Coronary artery (tissue), 2 donors: ENCODE data around the gene RITA1.

Experiments
- DNase-seq: peaks from one replicate; pipeline ENCODE4 v3.0.0-alpha.2; 2017; ENCODE audit warnings: low spot score
- H3K27ac ChIP-seq, 2 donors: fragments of 200-600 bp; sonication (generic); one replicate each; pipeline ENCODE4 v1.5.1; 2016 to 2019
- H3K4me3 ChIP-seq: fragments of 200-600 bp; sonication (generic); 2 replicates; pipeline ENCODE4 v1.5.1; 2016; ENCODE audit warnings: mild to moderate bottlenecking, moderate library complexity
- TF ChIP-seq, protein P1 (sequence below): fragments of 200-600 bp; sonication (generic); IDR thresholded peaks from one replicate; pipeline ENCODE4 v1.5.1; 2019; ENCODE audit warnings: antibody characterized with exemption

The RITA1 gene

GRCh38 chr12:113226696-113227568 lies 41.4 kb downstream of the RITA1 start:
- peak; percentile 89 for DNase-seq
- TF ChIP-seq, protein P1, sequence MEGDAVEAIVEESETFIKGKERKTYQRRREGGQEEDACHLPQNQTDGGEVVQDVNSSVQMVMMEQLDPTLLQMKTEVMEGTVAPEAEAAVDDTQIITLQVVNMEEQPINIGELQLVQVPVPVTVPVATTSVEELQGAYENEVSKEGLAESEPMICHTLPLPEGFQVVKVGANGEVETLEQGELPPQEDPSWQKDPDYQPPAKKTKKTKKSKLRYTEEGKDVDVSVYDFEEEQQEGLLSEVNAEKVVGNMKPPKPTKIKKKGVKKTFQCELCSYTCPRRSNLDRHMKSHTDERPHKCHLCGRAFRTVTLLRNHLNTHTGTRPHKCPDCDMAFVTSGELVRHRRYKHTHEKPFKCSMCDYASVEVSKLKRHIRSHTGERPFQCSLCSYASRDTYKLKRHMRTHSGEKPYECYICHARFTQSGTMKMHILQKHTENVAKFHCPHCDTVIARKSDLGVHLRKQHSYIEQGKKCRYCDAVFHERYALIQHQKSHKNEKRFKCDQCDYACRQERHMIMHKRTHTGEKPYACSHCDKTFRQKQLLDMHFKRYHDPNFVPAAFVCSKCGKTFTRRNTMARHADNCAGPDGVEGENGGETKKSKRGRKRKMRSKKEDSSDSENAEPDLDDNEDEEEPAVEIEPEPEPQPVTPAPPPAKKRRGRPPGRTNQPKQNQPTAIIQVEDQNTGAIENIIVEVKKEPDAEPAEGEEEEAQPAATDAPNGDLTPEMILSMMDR: no peak
- peak overlapping the region; percentile 91 to 92 for H3K27ac ChIP-seq
- H3K4me3 ChIP-seq: peak overlapping the region; percentile 19

DNA sequence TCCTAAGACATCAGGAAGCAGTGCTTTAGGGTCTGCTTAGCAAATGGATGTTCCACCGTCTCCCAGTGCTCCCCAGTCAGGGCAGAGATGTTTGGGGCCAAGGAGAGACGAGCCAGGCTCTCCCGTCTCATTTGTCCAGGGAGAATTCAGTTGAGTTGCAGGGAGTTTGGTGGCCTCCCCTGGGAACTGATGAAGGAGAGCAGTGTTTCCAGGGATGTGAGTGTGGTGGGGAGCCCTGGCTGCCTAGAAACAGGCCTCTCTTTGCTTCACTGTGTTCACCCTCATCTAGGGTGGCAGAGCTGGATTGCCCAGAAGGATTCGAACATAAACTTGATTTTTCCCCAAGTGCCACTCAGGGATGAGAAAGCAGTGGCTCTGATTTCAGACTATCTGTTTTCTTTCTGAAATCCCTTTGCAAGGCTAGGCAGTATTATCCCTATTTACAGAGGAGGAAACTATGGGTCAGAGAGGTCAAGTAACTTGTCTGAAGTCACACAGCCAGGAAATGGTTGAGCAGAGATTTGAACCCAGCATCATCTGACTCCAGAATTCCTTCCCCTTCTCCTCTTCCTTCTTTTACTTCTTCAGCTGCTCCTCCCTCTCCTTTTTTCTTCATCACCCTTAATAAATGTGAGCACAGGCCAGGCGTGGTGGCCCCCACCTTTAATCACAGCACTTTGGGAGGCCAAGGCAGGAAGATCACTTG lies 42.3 kb downstream of the RITA1 start:
- H3K27ac ChIP-seq: peak overlapping the region; percentile 91 to 92
- peak overlapping the region; percentile 19 for H3K4me3 ChIP-seq
- TF ChIP-seq, protein P1: no peak
- no peak for DNase-seq

GRCh38 chr12:113228394-113229028 lies 43.0 kb downstream of the RITA1 start:
- Histone ChIP-seq H3K27ac (peak overlapping the region; percentile 91 to 92), H3K4me3 (no peak overlapping the region)
- TF ChIP-seq, protein P1: no peak
- DNase-seq: no peak

GRCh38 chr12:113230315-113231234 lies 45.1 kb downstream of the RITA1 start:
- no peak overlapping the region for H3K4me3 ChIP-seq
- no peak for DNase-seq
- peak overlapping the region; percentile 79 to 89 for H3K27ac ChIP-seq
- TF ChIP-seq, protein P1: no peak

DNA sequence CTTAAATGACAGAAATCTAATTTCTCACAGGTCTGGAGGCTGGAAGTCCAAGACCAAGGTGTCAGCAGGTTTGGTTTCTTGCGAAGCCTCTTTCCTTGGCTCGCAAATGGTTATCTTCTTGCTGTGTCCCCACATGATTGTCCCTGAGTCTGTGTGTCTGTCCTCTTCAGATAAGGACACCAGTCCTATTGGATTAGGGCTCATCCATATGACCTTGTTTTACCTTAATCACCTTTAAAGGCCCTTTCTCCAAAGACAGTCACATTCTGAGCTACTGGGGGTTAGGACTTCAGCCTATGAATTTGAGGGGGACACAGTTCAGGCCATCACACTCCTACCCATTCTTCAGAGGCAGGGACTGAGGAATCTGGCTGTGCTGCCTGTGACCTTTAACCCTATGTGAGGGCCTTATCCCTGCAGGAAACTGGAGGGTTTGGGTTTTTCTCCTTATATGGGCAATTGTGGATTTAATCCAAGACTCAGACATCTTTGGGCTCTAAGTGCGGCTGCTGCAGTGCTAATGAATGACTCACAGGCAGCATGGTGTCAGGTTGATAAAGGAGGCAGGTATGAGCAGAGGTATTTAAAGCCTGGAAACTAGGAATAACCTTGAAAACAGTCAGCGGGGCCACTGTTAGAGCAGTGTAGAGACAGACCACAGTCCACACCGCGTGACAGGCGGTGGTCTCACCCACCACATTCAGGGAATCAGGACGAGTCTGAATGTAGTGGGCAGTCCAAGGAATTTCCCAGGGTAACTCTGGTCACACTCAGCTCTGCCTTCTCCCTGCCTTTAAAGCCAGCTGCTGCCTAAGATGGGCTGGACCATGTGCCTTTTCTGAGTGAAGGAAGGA lies 45.9 kb downstream of the RITA1 start:
- TF ChIP-seq, protein P1: no peak
- H3K4me3 ChIP-seq: no peak overlapping the region
- H3K27ac ChIP-seq: peak overlapping the region; percentile 79 to 89
- no peak for DNase-seq
